HEK293T (cell line): ENCODE results near the gene NR1H3.

Experiments used
- CTBP1 ChIP-seq: fragments of 450-650 bp; IDR thresholded peaks from 2 replicates; pipeline ENCODE4 v1.6.1; 2016; ENCODE audit warnings: borderline replicate concordance
- ELF4 ChIP-seq: fragments of 450-650 bp; IDR thresholded peaks from 2 replicates; pipeline ENCODE4 v1.6.1; 2017; ENCODE audit warnings: antibody characterized with exemption
- FOXA1 ChIP-seq: fragments of 450-650 bp; IDR thresholded peaks from 2 replicates; pipeline ENCODE4 v1.6.1; 2016; ENCODE audit warnings: mild to moderate bottlenecking
- FOXK2 ChIP-seq: fragments of 450-650 bp; IDR thresholded peaks from 2 replicates; pipeline ENCODE4 v1.6.1; 2016; ENCODE audit warnings: mild to moderate bottlenecking
- FOXM1 ChIP-seq: fragments of 450-650 bp; IDR thresholded peaks from 2 replicates; pipeline ENCODE4 v1.6.1; 2017; ENCODE audit warnings: mild to moderate bottlenecking, borderline replicate concordance
- L3MBTL2 ChIP-seq: fragments of 450-650 bp; conservative IDR thresholded peaks from 2 replicates; pipeline ENCODE4 v1.6.1; 2016; ENCODE audit warnings: mild to moderate bottlenecking
- LEF1 ChIP-seq: fragments of 450-650 bp; IDR thresholded peaks from 2 replicates; pipeline ENCODE4 v1.6.1; 2017; ENCODE audit warnings: mild to moderate bottlenecking, borderline replicate concordance
- TARDBP ChIP-seq: fragments of 450-650 bp; IDR thresholded peaks from 2 replicates; pipeline ENCODE4 v1.6.1; 2016
- ZNF384 ChIP-seq: fragments of 450-650 bp; IDR thresholded peaks from 2 replicates; pipeline ENCODE4 v1.6.1; 2016

DNA sequence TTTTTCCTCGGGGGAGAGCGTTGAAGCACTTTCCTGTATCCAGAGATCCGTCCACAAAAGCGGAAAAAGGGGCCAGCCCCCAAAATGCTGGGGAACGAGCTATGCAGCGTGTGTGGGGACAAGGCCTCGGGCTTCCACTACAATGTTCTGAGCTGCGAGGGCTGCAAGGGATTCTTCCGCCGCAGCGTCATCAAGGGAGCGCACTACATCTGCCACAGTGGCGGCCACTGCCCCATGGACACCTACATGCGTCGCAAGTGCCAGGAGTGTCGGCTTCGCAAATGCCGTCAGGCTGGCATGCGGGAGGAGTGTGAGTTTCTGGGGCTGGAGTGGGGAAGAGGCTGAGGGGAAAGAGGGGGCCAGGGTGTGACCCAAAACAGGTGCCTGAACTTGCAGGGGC, 2.6 kb downstream of the NR1H3 start:
- no peak for TF ChIP-seq L3MBTL2
- no peak for TF ChIP-seq LEF1
- no peak for TF ChIP-seq FOXM1
- TF ChIP-seq FOXA1, result no peak
- TF ChIP-seq TARDBP, result no peak
- no peak for TF ChIP-seq FOXK2
- TF ChIP-seq ZNF384, result no peak
- TF ChIP-seq CTBP1, result no peak
- TF ChIP-seq ELF4, result no peak
